Esophagus squamous epithelium (tissue), 4 donors: ENCODE results near the gene ACTR3.

Source experiments
- CTCF ChIP-seq, 6 experiments: fragments of 450-650 bp in 4 of 6; fragments of 200-600 bp in 2 of 6; sonication (generic) in 2 of 6; IDR thresholded peaks; one replicate each; pipeline ENCODE4 v1.5.1; 2016 to 2019; ENCODE audit warnings: antibody characterized with exemption in 6 of 6, mild to moderate bottlenecking in 4 of 6, moderate library complexity in 4 of 6
- POLR2A ChIP-seq, 4 donors: fragments of 450-650 bp; IDR thresholded peaks; one replicate each; pipeline ENCODE4 v1.6.1; 2017; ENCODE audit warnings: antibody characterized with exemption in 4 of 4, mild to moderate bottlenecking in 4 of 4, moderate library complexity in 3 of 4

DNA sequence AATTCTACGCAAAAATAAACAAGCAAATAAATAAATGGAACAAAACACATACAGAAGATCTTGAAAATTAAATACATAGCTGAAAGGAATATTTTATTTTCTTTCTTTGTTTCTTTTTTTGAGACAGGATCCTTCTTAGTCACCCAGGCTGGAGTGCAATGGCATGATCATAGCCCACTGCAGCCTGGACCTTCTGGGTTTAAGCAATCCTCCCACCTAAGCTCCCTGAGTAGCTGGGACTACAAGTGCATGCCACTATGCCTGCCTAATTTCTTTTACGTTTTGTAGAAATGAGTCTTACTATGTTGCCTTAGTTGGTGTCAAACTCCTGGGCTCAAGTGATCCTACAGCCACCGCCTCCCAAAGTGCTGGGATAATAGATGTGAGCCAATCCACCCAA, 44.6 kb upstream of the ACTR3 start:
- TF ChIP-seq CTCF (IDR thresholded peaks at IDR 0.05) (no peak), POLR2A (IDR thresholded peaks at IDR 0.05) (no peak)
